ENCODE data around the gene DUSP11. TPM values are rescaled to one million over a fixed set of nuclear protein-coding genes. Genes with fewer than 3 reads are reported as not detected.

Gene DUSP11
- total and polyA plus RNA-seq, 2 of the 13 experiments (the other 11 are each of a cell fraction or from before 2014, with no cell fraction given) = 30.5 to 36.2 TPM

DNA sequence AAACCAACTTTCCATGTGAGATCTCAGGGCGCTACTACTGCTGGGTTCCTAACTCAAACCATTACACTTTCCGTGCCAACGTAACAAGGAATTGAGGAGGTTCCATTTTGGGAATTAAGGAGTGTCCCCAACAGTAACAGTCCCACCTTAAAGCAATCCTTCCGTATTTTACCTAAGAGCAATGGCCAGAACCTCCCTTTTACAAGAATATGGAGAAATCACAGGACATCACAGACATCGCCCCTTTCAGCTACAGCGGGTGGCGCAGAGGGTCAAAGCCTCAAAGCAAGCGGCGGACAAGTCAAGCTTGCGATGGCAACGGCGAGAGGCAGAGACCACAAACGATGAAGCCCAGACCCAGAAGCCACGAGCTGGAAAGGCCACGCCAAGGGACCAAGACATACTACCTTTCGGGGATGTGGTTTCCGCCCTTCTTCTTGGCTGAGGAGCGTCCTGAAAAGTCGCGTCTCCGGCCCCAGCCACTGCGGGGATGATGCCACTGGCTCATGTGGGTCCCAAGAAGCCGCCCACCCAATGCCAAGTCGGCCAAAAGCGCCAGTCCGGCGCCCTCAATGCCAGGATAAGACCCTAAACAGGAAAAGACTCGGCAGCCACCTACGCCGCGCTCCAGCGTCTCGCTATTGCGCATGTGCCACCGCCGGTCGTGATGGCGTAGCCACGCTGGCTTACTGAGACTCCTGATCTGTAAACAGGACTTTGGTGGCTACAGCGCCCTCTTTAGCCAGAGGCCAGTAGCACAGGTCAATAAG is at the start of gene DUSP11 (continued):
- TF ChIP-seq STAT6 (CRISPR knock-in tag; IDR thresholded peaks at IDR 0.05; ENCODE audit: borderline replicate concordance) (no peak; the same call in 1 of the 2 replicates), HES4 (CRISPR knock-in tag; IDR thresholded peaks at IDR 0.05; ENCODE audit: borderline replicate concordance) (peak; percentile 28; the same call in 1 of the 2 replicates), NR2F2 (IDR thresholded peaks at IDR 0.05; ENCODE audit: borderline replicate concordance, low read depth) (no peak; the same call in 1 of the 2 replicates), ZNF672 (CRISPR knock-in tag; IDR thresholded peaks at IDR 0.05) (no peak), DMAP1 (CRISPR knock-in tag; IDR thresholded peaks at IDR 0.05) (peak; percentile 94), MTA3 (CRISPR knock-in tag; IDR thresholded peaks at IDR 0.05) (peak; percentile 69; the same call in 1 of the 2 replicates), SP2 (CRISPR knock-in tag; IDR thresholded peaks at IDR 0.05) (no peak), LBX2 (CRISPR knock-in tag; IDR thresholded peaks at IDR 0.05; ENCODE audit: borderline replicate concordance) (no peak; the same call in 1 of the 2 replicates), KMT2A (CRISPR knock-in tag; IDR thresholded peaks at IDR 0.05) (peak; percentile 92), ZNF773 (CRISPR knock-in tag; IDR thresholded peaks at IDR 0.05; ENCODE audit: borderline replicate concordance) (no peak), ZNF563 (CRISPR knock-in tag; IDR thresholded peaks at IDR 0.05) (no peak), PAF1 (CRISPR knock-in tag; IDR thresholded peaks at IDR 0.05) (no peak), NFE2L1 (CRISPR knock-in tag; IDR thresholded peaks at IDR 0.05; ENCODE audit: borderline replicate concordance) (peak; percentile 71; the same call in 1 of the 2 replicates), ZFP90 (CRISPR knock-in tag; IDR thresholded peaks at IDR 0.05; ENCODE audit: borderline replicate concordance) (peak; percentile 72; the same call in 1 of the 2 replicates), KLF9 (CRISPR knock-in tag; IDR thresholded peaks at IDR 0.05; ENCODE audit: low read depth) (0 out of 2 replicates have a peak, but pooled peaks have one; percentile 45), CENPX (CRISPR knock-in tag; IDR thresholded peaks at IDR 0.05) (no peak), CREB1 (IDR thresholded peaks at IDR 0.05) (peak; percentile 61; the same call in 1 of the 2 replicates), CREB1 (CRISPR knock-in tag; IDR thresholded peaks at IDR 0.05) (peak; percentile 85), CBX1 (IDR thresholded peaks at IDR 0.05; ENCODE audit: low read depth) (peak; percentile 75), KDM4B (CRISPR knock-in tag; IDR thresholded peaks at IDR 0.05) (peak; percentile 58; the same call in 1 of the 2 replicates), TBL1XR1 (IDR thresholded peaks at IDR 0.05; ENCODE audit: borderline replicate concordance, low read length, partially characterized antibody) (no peak), ZNF234 (CRISPR knock-in tag; conservative IDR thresholded peaks at IDR 0.05) (no peak), ZNF552 (CRISPR knock-in tag; IDR thresholded peaks at IDR 0.05; ENCODE audit: borderline replicate concordance) (no peak)
- TF ChIP-seq, protein P1, sequence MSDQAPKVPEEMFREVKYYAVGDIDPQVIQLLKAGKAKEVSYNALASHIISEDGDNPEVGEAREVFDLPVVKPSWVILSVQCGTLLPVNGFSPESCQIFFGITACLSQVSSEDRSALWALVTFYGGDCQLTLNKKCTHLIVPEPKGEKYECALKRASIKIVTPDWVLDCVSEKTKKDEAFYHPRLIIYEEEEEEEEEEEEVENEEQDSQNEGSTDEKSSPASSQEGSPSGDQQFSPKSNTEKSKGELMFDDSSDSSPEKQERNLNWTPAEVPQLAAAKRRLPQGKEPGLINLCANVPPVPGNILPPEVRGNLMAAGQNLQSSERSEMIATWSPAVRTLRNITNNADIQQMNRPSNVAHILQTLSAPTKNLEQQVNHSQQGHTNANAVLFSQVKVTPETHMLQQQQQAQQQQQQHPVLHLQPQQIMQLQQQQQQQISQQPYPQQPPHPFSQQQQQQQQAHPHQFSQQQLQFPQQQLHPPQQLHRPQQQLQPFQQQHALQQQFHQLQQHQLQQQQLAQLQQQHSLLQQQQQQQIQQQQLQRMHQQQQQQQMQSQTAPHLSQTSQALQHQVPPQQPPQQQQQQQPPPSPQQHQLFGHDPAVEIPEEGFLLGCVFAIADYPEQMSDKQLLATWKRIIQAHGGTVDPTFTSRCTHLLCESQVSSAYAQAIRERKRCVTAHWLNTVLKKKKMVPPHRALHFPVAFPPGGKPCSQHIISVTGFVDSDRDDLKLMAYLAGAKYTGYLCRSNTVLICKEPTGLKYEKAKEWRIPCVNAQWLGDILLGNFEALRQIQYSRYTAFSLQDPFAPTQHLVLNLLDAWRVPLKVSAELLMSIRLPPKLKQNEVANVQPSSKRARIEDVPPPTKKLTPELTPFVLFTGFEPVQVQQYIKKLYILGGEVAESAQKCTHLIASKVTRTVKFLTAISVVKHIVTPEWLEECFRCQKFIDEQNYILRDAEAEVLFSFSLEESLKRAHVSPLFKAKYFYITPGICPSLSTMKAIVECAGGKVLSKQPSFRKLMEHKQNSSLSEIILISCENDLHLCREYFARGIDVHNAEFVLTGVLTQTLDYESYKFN (CRISPR knock-in tag; conservative IDR thresholded peaks at IDR 0.05) = no peak
